ENCODE measurements around the gene SPOCK2.

Gene SPOCK2

DNA sequence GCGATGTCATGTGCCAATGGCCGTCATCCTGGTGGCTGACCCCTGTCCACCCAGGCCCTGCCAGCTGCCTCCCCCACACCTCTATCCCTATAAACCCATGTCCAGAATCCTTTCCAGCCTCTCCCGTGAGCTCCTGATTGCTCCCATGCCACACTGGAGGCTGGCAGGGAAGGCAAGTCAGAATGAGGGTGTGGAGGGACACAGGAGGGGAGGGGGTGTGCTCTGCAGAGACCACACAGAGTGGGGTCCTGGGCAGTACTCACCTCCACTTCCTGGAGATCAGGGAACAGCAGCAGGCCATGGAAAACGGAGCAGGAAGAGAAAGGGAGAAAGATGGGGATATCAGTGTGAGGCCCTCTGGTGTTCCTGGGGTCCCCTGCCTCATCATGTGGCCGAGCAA lies 15.7 kb downstream of the SPOCK2 start:
- TF ChIP-seq, protein P1, sequence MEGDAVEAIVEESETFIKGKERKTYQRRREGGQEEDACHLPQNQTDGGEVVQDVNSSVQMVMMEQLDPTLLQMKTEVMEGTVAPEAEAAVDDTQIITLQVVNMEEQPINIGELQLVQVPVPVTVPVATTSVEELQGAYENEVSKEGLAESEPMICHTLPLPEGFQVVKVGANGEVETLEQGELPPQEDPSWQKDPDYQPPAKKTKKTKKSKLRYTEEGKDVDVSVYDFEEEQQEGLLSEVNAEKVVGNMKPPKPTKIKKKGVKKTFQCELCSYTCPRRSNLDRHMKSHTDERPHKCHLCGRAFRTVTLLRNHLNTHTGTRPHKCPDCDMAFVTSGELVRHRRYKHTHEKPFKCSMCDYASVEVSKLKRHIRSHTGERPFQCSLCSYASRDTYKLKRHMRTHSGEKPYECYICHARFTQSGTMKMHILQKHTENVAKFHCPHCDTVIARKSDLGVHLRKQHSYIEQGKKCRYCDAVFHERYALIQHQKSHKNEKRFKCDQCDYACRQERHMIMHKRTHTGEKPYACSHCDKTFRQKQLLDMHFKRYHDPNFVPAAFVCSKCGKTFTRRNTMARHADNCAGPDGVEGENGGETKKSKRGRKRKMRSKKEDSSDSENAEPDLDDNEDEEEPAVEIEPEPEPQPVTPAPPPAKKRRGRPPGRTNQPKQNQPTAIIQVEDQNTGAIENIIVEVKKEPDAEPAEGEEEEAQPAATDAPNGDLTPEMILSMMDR (IDR thresholded peaks at IDR 0.05; ENCODE audit: low read depth, low read length): no peak
- TF ChIP-seq EZH2phosphoT487 (IDR thresholded peaks at IDR 0.05; ENCODE audit: low read depth): no peak

DNA sequence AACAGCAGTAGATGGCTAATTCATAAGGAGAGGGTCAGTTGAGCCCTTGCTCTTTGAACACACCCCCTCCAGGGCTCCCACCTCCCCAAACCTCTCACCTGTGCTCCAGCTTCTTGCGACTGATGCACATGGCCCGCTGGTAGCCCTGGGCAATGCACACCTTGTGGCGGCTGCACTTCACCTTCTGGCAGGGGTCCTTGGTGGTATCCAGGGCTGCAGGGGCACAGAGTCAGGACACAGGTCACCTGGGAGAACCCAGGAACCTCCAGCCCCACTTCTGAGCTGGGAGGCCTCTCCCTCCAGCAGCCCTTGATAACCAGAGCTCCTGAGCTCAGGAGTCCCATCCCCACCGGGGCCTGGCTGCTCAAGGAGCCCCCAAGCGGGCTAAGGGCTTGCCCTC lies 16.3 kb downstream of the SPOCK2 start:
- Histone ChIP-seq H3K36me3 (replicated peaks; ENCODE audit: low read depth, low read length) (no peaks in the 10 kb centered on the region), H3K4me1 (ENCODE audit: low read length) (peaks cover 8% of the 10 kb centered on the region), H3K4me3 (ENCODE audit: low read length) (no peak overlapping the region), H3K79me2 (ENCODE audit: low read length) (no peaks in the 10 kb centered on the region), H4K20me1 (ENCODE audit: insufficient read depth, low read length) (no peaks in the 10 kb centered on the region), H3K9me3 (ENCODE audit: insufficient read depth, low read length) (no peaks in the 10 kb centered on the region), H3K27me3 (ENCODE audit: low read depth, low read length) (no peaks in the 10 kb centered on the region), H2AFZ (ENCODE audit: low read depth, low read length) (no peak overlapping the region), H3K4me2 (ENCODE audit: low read length) (no peak overlapping the region), H3K9ac (ENCODE audit: low read length) (no peak overlapping the region), H3K27ac (ENCODE audit: low read length) (no peak overlapping the region)
- TF ChIP-seq, protein P1 (IDR thresholded peaks at IDR 0.05; ENCODE audit: low read depth, low read length): no peak
- TF ChIP-seq EZH2phosphoT487 (IDR thresholded peaks at IDR 0.05; ENCODE audit: low read depth): no peak

More for the DNA sequence above, 15.7 kb downstream of the SPOCK2 start:
- no peaks in the 10 kb centered on the region for H3K79me2 ChIP-seq (ENCODE audit: low read length)
- H3K36me3 ChIP-seq (replicated peaks; ENCODE audit: low read depth, low read length): no peaks in the 10 kb centered on the region
- H4K20me1 ChIP-seq (ENCODE audit: insufficient read depth, low read length): no peaks in the 10 kb centered on the region
- no peaks in the 10 kb centered on the region for H3K9me3 ChIP-seq (ENCODE audit: insufficient read depth, low read length)
- H3K4me3 ChIP-seq (ENCODE audit: low read length): no peak overlapping the region
- H3K4me2 ChIP-seq (ENCODE audit: low read length): no peak overlapping the region
- no peak overlapping the region for H2AFZ ChIP-seq (ENCODE audit: low read depth, low read length)
- H3K4me1 ChIP-seq (ENCODE audit: low read length): peaks cover 8% of the 10 kb centered on the region
- no peaks in the 10 kb centered on the region for H3K27me3 ChIP-seq (ENCODE audit: low read depth, low read length)
- no peak overlapping the region for H3K27ac ChIP-seq (ENCODE audit: low read length)
- no peak overlapping the region for H3K9ac ChIP-seq (ENCODE audit: low read length)

DNA sequence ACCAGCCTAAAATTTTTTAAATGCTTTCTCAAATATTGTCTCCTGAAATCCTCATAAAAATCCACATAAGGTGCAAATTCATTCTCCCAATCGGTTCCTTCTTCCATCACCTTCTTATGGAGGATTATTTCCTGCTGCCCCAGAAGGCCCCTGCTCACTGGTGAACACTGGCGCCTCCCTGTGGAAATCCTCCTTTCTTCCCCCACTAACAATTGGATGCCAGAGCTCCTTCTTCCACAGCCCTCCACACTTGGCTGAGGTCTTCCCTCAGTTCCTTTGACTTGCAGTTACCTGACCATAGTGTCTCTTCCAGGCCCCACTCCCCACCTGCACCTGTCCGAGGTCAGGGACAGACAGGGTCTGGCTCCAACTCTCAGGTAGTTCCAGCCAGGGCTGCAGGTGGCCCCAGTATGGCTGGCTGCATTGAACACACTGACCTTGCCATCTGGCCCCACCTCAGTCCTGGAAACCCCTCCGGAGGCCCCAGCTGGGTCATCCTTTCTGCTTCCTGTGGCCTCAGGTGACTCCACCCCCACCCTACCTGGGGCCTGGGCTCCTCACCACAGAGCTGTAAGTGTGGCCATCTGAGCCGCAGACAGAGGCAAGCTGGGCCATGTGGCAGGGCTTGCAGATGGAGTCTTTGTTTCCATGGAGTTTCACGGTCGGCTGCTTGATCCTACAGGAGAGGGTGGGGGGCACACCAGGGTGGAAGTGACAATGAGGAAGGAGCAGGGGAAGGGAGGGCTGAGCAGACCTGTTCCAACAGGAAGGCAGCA lies 18.4 kb downstream of the SPOCK2 start:
- no peaks in the 10 kb centered on the region for H3K36me3 ChIP-seq (replicated peaks; ENCODE audit: low read depth, low read length)
- no peaks in the 10 kb centered on the region for H3K27me3 ChIP-seq (ENCODE audit: low read depth, low read length)
- no peaks in the 10 kb centered on the region for H3K4me1 ChIP-seq (ENCODE audit: low read length)
- no peak overlapping the region for H3K27ac ChIP-seq (ENCODE audit: low read length)
- H3K79me2 ChIP-seq (ENCODE audit: low read length): no peaks in the 10 kb centered on the region
- no peaks in the 10 kb centered on the region for H4K20me1 ChIP-seq (ENCODE audit: insufficient read depth, low read length)
- no peak for TF ChIP-seq EZH2phosphoT487 (IDR thresholded peaks at IDR 0.05; ENCODE audit: low read depth)
- TF ChIP-seq, protein P1 (IDR thresholded peaks at IDR 0.05; ENCODE audit: low read depth, low read length): peak; percentile 35
- H3K9ac ChIP-seq (ENCODE audit: low read length): no peak overlapping the region
- H3K9me3 ChIP-seq (ENCODE audit: insufficient read depth, low read length): no peaks in the 10 kb centered on the region
- no peak overlapping the region for H2AFZ ChIP-seq (ENCODE audit: low read depth, low read length)
- H3K4me2 ChIP-seq (ENCODE audit: low read length): no peak overlapping the region
- H3K4me3 ChIP-seq (ENCODE audit: low read length): no peak overlapping the region

DNA sequence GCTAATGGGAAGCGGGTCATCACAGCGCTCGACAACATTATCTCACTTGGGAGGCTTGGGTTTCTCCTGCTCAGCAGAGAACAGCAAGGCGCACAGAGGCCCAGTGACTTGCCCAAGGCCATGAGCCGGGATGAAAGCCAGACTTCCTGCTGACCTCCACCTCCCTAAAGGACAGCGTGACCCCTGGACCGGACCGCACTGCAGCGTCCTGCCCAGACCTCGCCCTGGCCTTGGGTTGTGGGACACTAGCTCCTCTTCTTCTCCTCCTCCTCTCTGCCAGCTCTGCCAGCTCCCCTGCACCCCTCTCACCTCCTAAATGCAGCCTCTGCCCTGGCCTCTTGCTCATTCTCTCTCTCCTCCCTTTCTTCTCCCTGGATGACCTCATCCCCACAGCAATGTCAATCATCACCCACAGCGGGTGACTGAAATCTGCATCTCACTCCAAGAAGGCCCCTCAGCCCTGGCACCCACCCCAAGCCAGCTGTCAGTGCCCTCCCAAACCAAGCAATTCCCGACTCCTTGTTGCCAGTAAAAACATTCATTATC lies 19.4 kb downstream of the SPOCK2 start:
- no peaks in the 10 kb centered on the region for H3K36me3 ChIP-seq (replicated peaks; ENCODE audit: low read depth, low read length)
- no peak overlapping the region for H3K4me3 ChIP-seq (ENCODE audit: low read length)
- TF ChIP-seq, protein P1 (IDR thresholded peaks at IDR 0.05; ENCODE audit: low read depth, low read length): no peak
- no peak for TF ChIP-seq EZH2phosphoT487 (IDR thresholded peaks at IDR 0.05; ENCODE audit: low read depth)
- H3K9ac ChIP-seq (ENCODE audit: low read length): no peak overlapping the region
- no peaks in the 10 kb centered on the region for H4K20me1 ChIP-seq (ENCODE audit: insufficient read depth, low read length)
- no peak overlapping the region for H3K27ac ChIP-seq (ENCODE audit: low read length)
- H3K79me2 ChIP-seq (ENCODE audit: low read length): no peaks in the 10 kb centered on the region
- no peaks in the 10 kb centered on the region for H3K4me1 ChIP-seq (ENCODE audit: low read length)
- H2AFZ ChIP-seq (ENCODE audit: low read depth, low read length): no peak overlapping the region
- no peaks in the 10 kb centered on the region for H3K9me3 ChIP-seq (ENCODE audit: insufficient read depth, low read length)
- no peak overlapping the region for H3K4me2 ChIP-seq (ENCODE audit: low read length)
- no peaks in the 10 kb centered on the region for H3K27me3 ChIP-seq (ENCODE audit: low read depth, low read length)

Data from OCI-LY3 (cell line).